Mammary epithelial cell (primary cell): Measurements from ENCODE around the gene POU5F2.

Experiments
- CTCF ChIP-seq, 2 donors: IDR thresholded peaks in 1 of 2; conservative IDR thresholded peaks in 1 of 2; 2 replicates each; pipeline ENCODE4 v1.5.1; 2011 to 2012; ENCODE audit warnings: inconsistent platforms in 2 of 2, low read length in 2 of 2, mild to moderate bottlenecking in 2 of 2, control low read depth in 1 of 2, low read depth in 1 of 2; ENCODE audit not compliant: insufficient read depth in 1 of 2; ENCODE audit errors: extremely low read depth in 1 of 2
- EZH2 ChIP-seq: IDR thresholded peaks from 2 replicates; pipeline ENCODE4 v1.6.1; 2012; ENCODE audit warnings: low read length, inconsistent platforms, borderline replicate concordance

GRCh38 chr5:93704996-93705395 is 36.4 kb downstream of the POU5F2 start:
- no peak for TF ChIP-seq CTCF (conservative IDR thresholded peaks at IDR 0.05 in 1 of 2, IDR thresholded peaks at IDR 0.05 in 1 of 2; ENCODE audit: extremely low read depth in 1 of 2, insufficient read depth in 1 of 2, low read depth in 1 of 2, low read length in 2 of 2)
- no peak for TF ChIP-seq EZH2
